Measurements from ENCODE around the gene ADAMTS13. TPM values are rescaled to one million over a fixed set of nuclear protein-coding genes. Genes with fewer than 3 reads are reported as not detected.

ADAMTS13 gene
- total RNA-seq, 1 experiment from 2014 or later = 12.0 TPM

DNA sequence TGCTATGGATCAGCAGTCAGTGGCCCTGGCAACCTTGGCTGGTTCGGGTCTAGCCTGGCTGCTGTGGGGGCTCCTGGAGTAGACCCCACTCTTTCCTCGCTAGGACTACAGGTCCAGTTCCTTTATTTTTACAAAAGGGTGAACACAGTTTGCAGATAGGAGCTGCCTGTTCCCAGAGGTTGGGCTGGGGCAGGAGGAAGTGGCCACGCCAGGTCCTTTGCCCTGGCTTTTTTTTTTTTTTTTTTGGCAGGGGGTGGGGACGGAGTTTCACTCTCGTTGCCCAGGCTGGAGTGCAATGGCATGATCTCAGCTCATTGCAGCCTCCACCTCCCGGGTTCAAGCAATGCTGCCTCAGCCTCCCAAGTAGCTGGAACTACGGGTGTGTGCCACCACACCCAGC, 48.8 kb downstream of the ADAMTS13 start:
- no peaks in the 10 kb centered on the region for H3K27me3 Mint-ChIP-seq (ENCODE audit: low read depth)
- TF ChIP-seq ZNF219 (CRISPR knock-in tag; IDR thresholded peaks at IDR 0.05; ENCODE audit: borderline replicate concordance) (no peak), FOXJ3 (CRISPR knock-in tag; IDR thresholded peaks at IDR 0.05; ENCODE audit: borderline replicate concordance) (no peak), SMAD4 (CRISPR knock-in tag; IDR thresholded peaks at IDR 0.05) (no peak), JUN (CRISPR knock-in tag; IDR thresholded peaks at IDR 0.05) (no peak), GRHL2 (CRISPR knock-in tag; IDR thresholded peaks at IDR 0.05; ENCODE audit: insufficient replicate concordance, severe bottlenecking) (no peak), SP1 (CRISPR knock-in tag; conservative IDR thresholded peaks at IDR 0.05) (no peak), ETV6 (CRISPR knock-in tag; IDR thresholded peaks at IDR 0.05) (no peak), ZNF263 (CRISPR knock-in tag; IDR thresholded peaks at IDR 0.05; ENCODE audit: low read depth) (no peak)
- TF ChIP-seq, protein P1, sequence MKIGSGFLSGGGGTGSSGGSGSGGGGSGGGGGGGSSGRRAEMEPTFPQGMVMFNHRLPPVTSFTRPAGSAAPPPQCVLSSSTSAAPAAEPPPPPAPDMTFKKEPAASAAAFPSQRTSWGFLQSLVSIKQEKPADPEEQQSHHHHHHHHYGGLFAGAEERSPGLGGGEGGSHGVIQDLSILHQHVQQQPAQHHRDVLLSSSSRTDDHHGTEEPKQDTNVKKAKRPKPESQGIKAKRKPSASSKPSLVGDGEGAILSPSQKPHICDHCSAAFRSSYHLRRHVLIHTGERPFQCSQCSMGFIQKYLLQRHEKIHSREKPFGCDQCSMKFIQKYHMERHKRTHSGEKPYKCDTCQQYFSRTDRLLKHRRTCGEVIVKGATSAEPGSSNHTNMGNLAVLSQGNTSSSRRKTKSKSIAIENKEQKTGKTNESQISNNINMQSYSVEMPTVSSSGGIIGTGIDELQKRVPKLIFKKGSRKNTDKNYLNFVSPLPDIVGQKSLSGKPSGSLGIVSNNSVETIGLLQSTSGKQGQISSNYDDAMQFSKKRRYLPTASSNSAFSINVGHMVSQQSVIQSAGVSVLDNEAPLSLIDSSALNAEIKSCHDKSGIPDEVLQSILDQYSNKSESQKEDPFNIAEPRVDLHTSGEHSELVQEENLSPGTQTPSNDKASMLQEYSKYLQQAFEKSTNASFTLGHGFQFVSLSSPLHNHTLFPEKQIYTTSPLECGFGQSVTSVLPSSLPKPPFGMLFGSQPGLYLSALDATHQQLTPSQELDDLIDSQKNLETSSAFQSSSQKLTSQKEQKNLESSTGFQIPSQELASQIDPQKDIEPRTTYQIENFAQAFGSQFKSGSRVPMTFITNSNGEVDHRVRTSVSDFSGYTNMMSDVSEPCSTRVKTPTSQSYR (CRISPR knock-in tag; IDR thresholded peaks at IDR 0.05) = no peak
- TF ChIP-seq, protein P2, sequence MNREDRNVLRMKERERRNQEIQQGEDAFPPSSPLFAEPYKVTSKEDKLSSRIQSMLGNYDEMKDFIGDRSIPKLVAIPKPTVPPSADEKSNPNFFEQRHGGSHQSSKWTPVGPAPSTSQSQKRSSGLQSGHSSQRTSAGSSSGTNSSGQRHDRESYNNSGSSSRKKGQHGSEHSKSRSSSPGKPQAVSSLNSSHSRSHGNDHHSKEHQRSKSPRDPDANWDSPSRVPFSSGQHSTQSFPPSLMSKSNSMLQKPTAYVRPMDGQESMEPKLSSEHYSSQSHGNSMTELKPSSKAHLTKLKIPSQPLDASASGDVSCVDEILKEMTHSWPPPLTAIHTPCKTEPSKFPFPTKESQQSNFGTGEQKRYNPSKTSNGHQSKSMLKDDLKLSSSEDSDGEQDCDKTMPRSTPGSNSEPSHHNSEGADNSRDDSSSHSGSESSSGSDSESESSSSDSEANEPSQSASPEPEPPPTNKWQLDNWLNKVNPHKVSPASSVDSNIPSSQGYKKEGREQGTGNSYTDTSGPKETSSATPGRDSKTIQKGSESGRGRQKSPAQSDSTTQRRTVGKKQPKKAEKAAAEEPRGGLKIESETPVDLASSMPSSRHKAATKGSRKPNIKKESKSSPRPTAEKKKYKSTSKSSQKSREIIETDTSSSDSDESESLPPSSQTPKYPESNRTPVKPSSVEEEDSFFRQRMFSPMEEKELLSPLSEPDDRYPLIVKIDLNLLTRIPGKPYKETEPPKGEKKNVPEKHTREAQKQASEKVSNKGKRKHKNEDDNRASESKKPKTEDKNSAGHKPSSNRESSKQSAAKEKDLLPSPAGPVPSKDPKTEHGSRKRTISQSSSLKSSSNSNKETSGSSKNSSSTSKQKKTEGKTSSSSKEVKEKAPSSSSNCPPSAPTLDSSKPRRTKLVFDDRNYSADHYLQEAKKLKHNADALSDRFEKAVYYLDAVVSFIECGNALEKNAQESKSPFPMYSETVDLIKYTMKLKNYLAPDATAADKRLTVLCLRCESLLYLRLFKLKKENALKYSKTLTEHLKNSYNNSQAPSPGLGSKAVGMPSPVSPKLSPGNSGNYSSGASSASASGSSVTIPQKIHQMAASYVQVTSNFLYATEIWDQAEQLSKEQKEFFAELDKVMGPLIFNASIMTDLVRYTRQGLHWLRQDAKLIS (CRISPR knock-in tag; IDR thresholded peaks at IDR 0.05; ENCODE audit: borderline replicate concordance) = no peak
- TF ChIP-seq, protein P3, sequence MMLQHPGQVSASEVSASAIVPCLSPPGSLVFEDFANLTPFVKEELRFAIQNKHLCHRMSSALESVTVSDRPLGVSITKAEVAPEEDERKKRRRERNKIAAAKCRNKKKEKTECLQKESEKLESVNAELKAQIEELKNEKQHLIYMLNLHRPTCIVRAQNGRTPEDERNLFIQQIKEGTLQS (CRISPR knock-in tag; conservative IDR thresholded peaks at IDR 0.05) = no peak
- TF ChIP-seq, protein P4, sequence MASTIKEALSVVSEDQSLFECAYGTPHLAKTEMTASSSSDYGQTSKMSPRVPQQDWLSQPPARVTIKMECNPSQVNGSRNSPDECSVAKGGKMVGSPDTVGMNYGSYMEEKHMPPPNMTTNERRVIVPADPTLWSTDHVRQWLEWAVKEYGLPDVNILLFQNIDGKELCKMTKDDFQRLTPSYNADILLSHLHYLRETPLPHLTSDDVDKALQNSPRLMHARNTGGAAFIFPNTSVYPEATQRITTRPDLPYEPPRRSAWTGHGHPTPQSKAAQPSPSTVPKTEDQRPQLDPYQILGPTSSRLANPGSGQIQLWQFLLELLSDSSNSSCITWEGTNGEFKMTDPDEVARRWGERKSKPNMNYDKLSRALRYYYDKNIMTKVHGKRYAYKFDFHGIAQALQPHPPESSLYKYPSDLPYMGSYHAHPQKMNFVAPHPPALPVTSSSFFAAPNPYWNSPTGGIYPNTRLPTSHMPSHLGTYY (CRISPR knock-in tag; IDR thresholded peaks at IDR 0.05) = no peak
- TF ChIP-seq, protein P5, sequence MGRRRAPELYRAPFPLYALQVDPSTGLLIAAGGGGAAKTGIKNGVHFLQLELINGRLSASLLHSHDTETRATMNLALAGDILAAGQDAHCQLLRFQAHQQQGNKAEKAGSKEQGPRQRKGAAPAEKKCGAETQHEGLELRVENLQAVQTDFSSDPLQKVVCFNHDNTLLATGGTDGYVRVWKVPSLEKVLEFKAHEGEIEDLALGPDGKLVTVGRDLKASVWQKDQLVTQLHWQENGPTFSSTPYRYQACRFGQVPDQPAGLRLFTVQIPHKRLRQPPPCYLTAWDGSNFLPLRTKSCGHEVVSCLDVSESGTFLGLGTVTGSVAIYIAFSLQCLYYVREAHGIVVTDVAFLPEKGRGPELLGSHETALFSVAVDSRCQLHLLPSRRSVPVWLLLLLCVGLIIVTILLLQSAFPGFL (CRISPR knock-in tag; IDR thresholded peaks at IDR 0.05; ENCODE audit: borderline replicate concordance) = no peak
- TF ChIP-seq, protein P6, sequence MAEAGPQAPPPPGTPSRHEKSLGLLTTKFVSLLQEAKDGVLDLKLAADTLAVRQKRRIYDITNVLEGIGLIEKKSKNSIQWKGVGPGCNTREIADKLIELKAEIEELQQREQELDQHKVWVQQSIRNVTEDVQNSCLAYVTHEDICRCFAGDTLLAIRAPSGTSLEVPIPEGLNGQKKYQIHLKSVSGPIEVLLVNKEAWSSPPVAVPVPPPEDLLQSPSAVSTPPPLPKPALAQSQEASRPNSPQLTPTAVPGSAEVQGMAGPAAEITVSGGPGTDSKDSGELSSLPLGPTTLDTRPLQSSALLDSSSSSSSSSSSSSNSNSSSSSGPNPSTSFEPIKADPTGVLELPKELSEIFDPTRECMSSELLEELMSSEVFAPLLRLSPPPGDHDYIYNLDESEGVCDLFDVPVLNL (CRISPR knock-in tag; IDR thresholded peaks at IDR 0.05; ENCODE audit: borderline replicate concordance, low read depth) = no peak
- TF ChIP-seq, protein P7, sequence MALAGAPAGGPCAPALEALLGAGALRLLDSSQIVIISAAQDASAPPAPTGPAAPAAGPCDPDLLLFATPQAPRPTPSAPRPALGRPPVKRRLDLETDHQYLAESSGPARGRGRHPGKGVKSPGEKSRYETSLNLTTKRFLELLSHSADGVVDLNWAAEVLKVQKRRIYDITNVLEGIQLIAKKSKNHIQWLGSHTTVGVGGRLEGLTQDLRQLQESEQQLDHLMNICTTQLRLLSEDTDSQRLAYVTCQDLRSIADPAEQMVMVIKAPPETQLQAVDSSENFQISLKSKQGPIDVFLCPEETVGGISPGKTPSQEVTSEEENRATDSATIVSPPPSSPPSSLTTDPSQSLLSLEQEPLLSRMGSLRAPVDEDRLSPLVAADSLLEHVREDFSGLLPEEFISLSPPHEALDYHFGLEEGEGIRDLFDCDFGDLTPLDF (CRISPR knock-in tag; IDR thresholded peaks at IDR 0.05) = no peak
- ChIA-PET POLR2A (no interaction called here), CTCF (interaction anchor here (0.7 to 1.3 kb wide), 2 partner anchors 16 to 1053 kb away, joined by 4 to 5 read pairs; no protein-coding TSS in a partner anchor)
- peaks cover 3% of the 10 kb centered on the region; the same call in 1 of the 2 replicates for H3K36me3 Mint-ChIP-seq
- ATAC-seq (no peak), DNase-seq (ENCODE audit: low spot score) (no peak)
- no peak overlapping the region for H3K4me3 Mint-ChIP-seq
- H3K4me1 Mint-ChIP-seq = 0 out of 2 replicates have a peak, but pooled peaks cover 2% of the 10 kb centered on the region
- no peak overlapping the region; the same call in 1 of the 2 replicates for H3K27ac Mint-ChIP-seq
- no peaks in the 10 kb centered on the region for H3K9me3 Mint-ChIP-seq
